Fibroblast of pulmonary artery (primary cell): ENCODE results near the gene SPON2.

Experiments used
- DNase-seq: peaks from one replicate; pipeline ENCODE4 v3.0.0-alpha.2; 2010; ENCODE audit warnings: low read depth
- H3K4me3 ChIP-seq: replicated peaks from 2 replicates; pipeline ENCODE4 v1.5.1; 2011; ENCODE audit warnings: low read depth, mild to moderate bottlenecking, control low read depth, low read length, moderate library complexity
- CTCF ChIP-seq: IDR thresholded peaks from 2 replicates; pipeline ENCODE4 v1.5.1; 2011; ENCODE audit warnings: mild to moderate bottlenecking, control low read depth, low read length, inconsistent platforms; ENCODE audit errors: missing control alignments

The SPON2 gene

DNA sequence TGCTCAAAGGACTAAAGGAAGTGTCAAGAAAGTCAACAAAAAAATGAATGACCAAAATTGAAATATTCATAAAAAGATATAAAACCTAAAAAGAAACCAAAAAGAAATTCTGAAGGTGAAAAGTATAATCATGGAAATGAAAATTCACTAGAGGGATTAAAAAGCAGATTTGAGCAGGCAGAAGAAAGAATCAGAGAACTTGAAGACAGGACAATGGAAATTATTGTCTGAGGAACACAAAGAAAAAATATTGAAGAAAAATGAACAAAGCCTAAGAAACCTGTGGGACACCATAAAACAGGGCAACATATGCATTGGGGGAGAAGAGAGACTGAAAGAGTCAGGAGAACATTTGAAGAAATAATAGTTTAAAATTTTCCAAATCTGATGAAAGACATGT lies 9.9 kb upstream of the SPON2 start:
- H3K4me3 ChIP-seq, result no peak overlapping the region
- TF ChIP-seq CTCF, result no peak

GRCh38 chr4:1180663-1181062 lies 8.3 kb upstream of the SPON2 start:
- no peak for TF ChIP-seq CTCF
- H3K4me3 ChIP-seq, result no peak overlapping the region
- DNase-seq, result no peak

More for the DNA sequence above, 9.9 kb upstream of the SPON2 start:
- no peak for DNase-seq

GRCh38 chr4:1179976-1180375 lies 7.6 kb upstream of the SPON2 start:
- H3K4me3 ChIP-seq, result no peak overlapping the region
- TF ChIP-seq CTCF, result no peak
- no peak for DNase-seq

- no peak for DNase-seq
- TF ChIP-seq CTCF, result no peak
Measured at GRCh38 chr4:1179089-1179441, 6.7 kb upstream of the SPON2 start.

GRCh38 chr4:1178300-1179088 lies 6.1 kb upstream of the SPON2 start:
- TF ChIP-seq CTCF, result no peak
- no peak overlapping the region for H3K4me3 ChIP-seq
- no peak for DNase-seq

More at GRCh38 chr4:1179089-1179441, 6.7 kb upstream of the SPON2 start:
- no peak overlapping the region for H3K4me3 ChIP-seq

DNA sequence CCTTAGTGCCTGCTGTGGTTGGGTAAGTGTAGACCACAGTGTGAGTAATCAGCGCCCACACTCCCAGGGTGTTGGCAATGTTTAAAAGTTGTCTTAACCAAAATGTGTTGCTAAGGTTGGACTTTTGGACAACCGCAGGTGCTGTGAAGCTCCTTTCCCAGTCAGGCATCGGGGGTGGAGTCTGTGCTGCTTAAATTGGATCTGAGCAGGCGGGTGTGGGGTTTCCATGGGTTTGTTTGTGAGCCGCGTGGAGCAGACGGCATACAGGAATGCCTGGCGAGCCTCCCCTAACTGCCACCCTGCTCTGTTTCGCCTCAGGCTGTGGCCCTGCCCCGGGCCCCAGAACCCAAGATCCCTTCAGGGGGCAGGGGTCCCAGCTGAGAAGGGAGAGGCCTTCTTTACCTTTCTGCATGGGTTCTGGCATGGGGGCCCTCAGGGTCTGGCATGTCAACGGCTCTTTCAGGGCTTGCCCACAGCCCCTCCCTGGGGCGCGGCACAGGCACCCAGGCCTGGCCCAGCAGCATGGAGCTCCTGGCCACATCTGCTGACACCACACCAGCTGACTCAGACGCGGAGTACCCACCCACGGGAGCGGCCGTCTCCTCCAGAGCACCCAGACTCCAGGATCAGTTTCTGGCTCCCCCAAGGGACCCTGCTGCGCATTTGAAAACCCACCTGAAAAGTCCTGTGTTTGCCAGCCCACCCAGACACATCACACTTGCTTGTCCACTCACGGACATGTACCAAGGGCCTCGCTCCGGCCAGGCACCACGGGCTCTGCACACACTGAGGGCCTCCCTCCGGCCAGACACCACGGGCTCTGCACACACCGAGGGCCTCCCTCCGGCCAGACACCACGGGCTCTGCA lies 5.1 kb upstream of the SPON2 start:
- TF ChIP-seq CTCF, result no peak
- no peak for DNase-seq
- H3K4me3 ChIP-seq, result no peak overlapping the region
